Right cardiac atrium (tissue), 5 donors: ENCODE data around the gene GNG8. TPM values are rescaled to one million over a fixed set of nuclear protein-coding genes. Genes with fewer than 3 reads are reported as not detected.

Source experiments
- ATAC-seq, 2 donors: fragments of 200-7000 bp; cut with Tn5 transposase; one replicate each; pipeline versions ENCODE4 v1.8.0 to v1.9.1; 2020; ENCODE audit warnings: moderate library complexity in 2 of 2, mild to moderate bottlenecking in 1 of 2
- DNase-seq, 3 donors: peaks; one replicate each; pipeline ENCODE4 v3.0.0-alpha.2; 2020
- H3K27ac ChIP-seq: one replicate; pipeline ENCODE4 v1.5.1; 2013; ENCODE audit warnings: mild to moderate bottlenecking, low read length, control low read depth, moderate library complexity
- H3K27me3 ChIP-seq: one replicate; pipeline ENCODE4 v1.6.1; 2013; ENCODE audit not compliant: control insufficient read depth, insufficient read depth
- H3K4me1 ChIP-seq: one replicate; pipeline ENCODE4 v1.6.1; 2013; ENCODE audit warnings: low read length; ENCODE audit not compliant: control insufficient read depth, insufficient read depth
- H3K4me3 ChIP-seq: one replicate; pipeline ENCODE4 v1.5.1; 2013; ENCODE audit warnings: low read length, control low read depth
- H3K9me3 ChIP-seq: one replicate; pipeline ENCODE4 v1.6.1; 2013; ENCODE audit warnings: low read length; ENCODE audit not compliant: control insufficient read depth
- WGBS: extraction: QIAGEN DNeasy Blood & Tissue Kit; methylation state at CpG from one replicate; pipeline ENCODE4 v1.1.7; 2013; 5-methylcytosine and 5-hydroxymethylcytosine counted together
- intact Hi-C, 4 donors: fragments of 100-400 bp; cut with DNase I; formaldehyde crosslinking; loops; one replicate each; pipeline versions ENCODE4 v1.11.0 to v1.14.0; 2022 to 2023
- polyA plus RNA-seq: library from polyadenylated mRNA; stranded (reverse); fragments of 200-250 nt; gene quantifications from one replicate; pipeline ENCODE4 v1.2.3, GENCODE V29; 2013
- total RNA-seq, 4 donors: library from RNA; stranded (reverse); fragmentation: NEBNext Ultra II Directional; extraction: Animal tissue kit (Norgen Biotek cat#: 25700); gene quantifications; one replicate each; pipeline ENCODE4 v1.2.1, GENCODE V29; 2021
- donor health status: healthy with polysubstance abuse.
- donor health status: DM: no; HTN: yes; CAD: no.
- donor health status: DM: no; HTN: no; CAD: no.
- donor health status: DM: no; HTN: yes; CAD: no; lungs with severe emphysema.
- donor health status: DM: yes; HTN: yes; CAD: no.

GNG8 gene
- total and polyA plus RNA-seq, 5 donors: 3.0 to 7.4 (median 4.7) TPM; not detected in 1

DNA sequence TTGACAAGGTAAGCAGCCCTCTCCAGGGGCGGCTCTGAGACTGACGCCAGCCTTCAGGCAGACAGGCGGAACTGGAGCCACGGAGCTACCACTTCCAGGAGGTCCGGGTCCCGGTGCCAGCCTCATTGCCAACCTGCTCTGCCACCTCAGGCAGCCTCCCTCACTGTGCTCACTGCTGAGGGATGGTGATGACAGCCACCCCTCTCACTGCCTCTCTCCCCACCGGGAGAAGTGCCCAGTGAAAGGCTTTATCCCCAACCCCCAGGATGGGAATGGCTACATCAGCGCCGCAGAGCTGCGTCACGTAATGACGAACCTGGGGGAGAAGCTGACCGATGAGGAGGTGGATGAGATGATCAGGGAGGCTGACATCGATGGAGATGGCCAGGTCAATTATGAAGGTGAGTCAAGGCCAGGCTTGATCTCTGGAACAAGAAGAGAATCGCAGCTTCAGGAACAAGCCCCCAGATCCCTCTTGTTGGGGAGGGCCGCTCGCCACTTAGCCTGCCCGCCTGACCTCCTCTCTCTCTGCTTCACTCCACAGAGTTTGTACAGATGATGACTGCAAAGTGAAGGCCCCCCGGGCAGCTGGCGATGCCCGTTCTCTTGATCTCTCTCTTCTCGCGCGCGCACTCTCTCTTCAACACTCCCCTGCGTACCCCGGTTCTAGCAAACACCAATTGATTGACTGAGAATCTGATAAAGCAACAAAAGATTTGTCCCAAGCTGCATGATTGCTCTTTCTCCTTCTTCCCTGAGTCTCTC, 27.2 kb downstream of the GNG8 start:
- no peak overlapping the region for H3K27ac ChIP-seq
- intact Hi-C loops: no loop called here
- DNase-seq: peak in 2 of 3 donors; percentile 12 to 40
- no peaks in the 10 kb centered on the region for H3K27me3 ChIP-seq
- peaks cover 5% of the 10 kb centered on the region for H3K4me1 ChIP-seq
- H3K9me3 ChIP-seq: no peaks in the 10 kb centered on the region
- 91% methylated on average over 27 of the region's 27 CpGs for WGBS
- ATAC-seq: no peak
- H3K4me3 ChIP-seq: no peak overlapping the region

DNA sequence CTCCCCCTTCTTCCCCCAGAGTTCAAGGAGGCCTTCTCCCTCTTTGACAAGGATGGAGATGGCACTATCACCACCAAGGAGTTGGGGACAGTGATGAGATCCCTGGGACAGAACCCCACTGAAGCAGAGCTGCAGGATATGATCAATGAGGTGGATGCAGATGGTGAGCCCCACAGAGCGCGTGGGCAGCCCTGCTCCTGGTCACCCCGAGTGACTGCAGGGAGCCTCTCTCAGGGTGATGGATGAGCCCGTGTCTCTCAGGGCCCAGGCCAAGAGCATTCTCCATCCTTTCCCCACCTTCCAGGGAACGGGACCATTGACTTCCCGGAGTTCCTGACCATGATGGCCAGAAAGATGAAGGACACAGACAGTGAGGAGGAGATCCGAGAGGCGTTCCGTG, 27.8 kb downstream of the GNG8 start:
- ATAC-seq (no peak), DNase-seq (peak in 1 of 3 donors; percentile 32)
- no peaks in the 10 kb centered on the region for H3K27me3 ChIP-seq
- H3K4me3 ChIP-seq: no peak overlapping the region
- WGBS: 94% methylated on average over 9 of the region's 9 CpGs
- intact Hi-C loops: no loop called here
- peaks cover 5% of the 10 kb centered on the region for H3K4me1 ChIP-seq
- no peaks in the 10 kb centered on the region for H3K9me3 ChIP-seq
- H3K27ac ChIP-seq: no peak overlapping the region

DNA sequence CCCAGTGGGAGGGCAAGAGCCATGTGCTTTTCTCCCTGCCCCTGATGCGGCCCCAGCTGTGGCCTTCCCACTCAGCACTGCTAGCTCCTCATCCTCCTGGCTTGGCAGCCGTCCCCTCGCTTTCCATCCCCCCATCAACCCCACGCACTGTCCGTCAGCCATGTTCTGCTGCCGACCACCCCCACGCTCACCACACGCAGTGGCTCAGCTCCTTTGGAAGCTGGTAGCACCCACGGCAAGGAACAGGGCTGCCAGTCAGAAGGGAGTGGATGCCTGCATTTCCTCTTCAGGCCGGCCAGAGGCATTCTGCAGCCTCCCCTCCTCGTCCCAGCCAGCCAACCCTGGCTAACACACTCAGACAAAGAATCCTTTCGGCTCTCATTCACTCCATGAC, 28.6 kb downstream of the GNG8 start:
- WGBS: 71% methylated on average over 12 of the region's 12 CpGs
- H3K4me3 ChIP-seq: no peak overlapping the region
- ATAC-seq (no peak), DNase-seq (peak in 1 of 3 donors; percentile 17)
- intact Hi-C loops: no loop called here
- no peak overlapping the region for H3K27ac ChIP-seq
- peaks cover 9% of the 10 kb centered on the region for H3K4me1 ChIP-seq
- H3K27me3 ChIP-seq: no peaks in the 10 kb centered on the region
- H3K9me3 ChIP-seq: no peaks in the 10 kb centered on the region

DNA sequence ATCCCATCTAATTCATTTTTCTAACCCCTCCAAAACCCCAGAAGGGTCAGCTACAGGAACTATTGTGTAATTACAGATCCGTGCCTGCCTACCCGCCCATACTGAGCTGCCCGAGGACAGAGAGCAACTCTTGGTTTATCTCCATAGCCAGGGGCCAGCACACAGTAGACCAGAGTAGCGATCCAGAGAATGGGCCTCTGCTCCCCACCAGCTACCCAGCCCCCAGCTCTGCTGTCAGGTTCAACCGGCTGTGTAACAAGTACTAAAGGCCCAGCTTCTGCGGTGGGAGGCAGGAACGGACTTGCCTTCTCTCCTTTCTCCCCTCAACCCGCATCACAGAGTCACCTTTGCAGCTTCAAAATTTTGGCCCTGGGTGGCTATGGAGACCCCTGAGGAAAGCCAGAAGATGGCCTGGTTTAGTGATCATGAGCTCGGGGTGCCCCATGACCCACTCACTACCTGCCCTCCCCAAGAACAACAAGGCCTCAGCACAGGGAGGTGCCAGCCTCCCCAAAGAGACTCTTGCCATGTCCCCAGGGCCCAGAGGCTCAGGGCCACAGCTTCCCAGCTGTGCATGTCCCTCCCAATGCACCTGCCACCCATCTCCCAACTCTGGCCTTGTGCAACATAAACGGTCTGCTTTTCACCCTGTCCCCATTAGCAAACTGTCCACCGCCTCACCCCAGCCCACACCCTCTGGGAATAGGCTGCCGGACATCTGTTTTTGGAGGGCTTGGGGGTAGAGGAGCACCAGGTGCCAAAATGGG, 29.1 kb downstream of the GNG8 start:
- intact Hi-C loops: no loop called here
- H3K4me1 ChIP-seq: peaks cover 9% of the 10 kb centered on the region
- H3K4me3 ChIP-seq: no peak overlapping the region
- 75% methylated on average over 12 of the region's 12 CpGs for WGBS
- ATAC-seq (no peak), DNase-seq (peak in 1 of 3 donors; percentile 32)
- H3K27me3 ChIP-seq: no peaks in the 10 kb centered on the region
- H3K27ac ChIP-seq: no peak overlapping the region
- H3K9me3 ChIP-seq: no peaks in the 10 kb centered on the region

DNA sequence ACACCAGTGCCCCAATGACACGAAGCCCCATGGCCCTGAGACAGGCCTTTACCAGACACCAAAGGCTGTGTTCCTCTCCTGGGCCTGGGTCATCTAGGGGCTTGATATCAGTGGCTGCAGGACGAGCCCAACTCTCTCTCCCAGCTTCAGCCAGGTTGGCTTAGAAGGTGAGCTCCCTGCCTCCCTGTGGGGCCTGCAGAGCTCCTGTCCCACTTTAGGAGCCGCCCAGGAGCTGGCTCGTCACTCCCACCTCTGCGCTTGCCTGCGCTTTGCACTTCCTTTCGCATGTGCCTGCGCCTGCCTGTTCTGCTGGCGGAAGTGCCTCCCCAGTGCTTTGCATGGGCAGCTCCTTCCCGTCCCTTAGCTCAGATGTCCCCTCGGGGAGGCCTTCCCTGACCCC, 30.0 kb downstream of the GNG8 start:
- no peak overlapping the region for H3K4me3 ChIP-seq
- DNase-seq (no peak), ATAC-seq (no peak)
- no peak overlapping the region for H3K27ac ChIP-seq
- H3K27me3 ChIP-seq: no peaks in the 10 kb centered on the region
- H3K4me1 ChIP-seq: peaks cover 9% of the 10 kb centered on the region
- intact Hi-C loops: no loop called here
- H3K9me3 ChIP-seq: no peaks in the 10 kb centered on the region
- WGBS: 77% methylated on average over 11 of the region's 11 CpGs

DNA sequence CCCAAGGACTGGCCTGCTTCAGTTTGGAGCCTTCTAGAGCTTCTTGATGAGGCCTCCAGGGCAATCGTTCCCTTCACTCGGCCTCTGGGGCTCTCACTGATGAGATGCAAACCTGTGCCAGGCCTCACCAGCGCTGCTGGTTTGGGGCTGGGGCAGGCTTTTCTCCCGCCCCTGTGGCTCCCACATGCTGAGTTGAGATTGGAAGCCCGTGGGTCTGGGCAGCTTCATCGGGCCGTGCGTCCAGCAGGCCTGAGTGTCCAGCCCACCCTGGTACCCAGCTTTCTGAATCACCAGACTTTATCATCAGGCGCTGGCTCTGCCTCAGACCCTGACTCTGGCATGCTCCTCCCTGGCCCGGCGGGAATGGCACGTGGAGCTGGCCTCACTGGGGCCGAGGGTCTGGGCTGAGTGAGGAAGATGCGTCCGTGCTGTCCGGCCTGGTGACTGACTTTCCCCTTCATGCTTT, 30.6 kb downstream of the GNG8 start:
- Histone ChIP-seq H3K4me3 (no peak overlapping the region), H3K27ac (peak overlapping the region; percentile 8), H3K9me3 (no peaks in the 10 kb centered on the region), H3K27me3 (no peaks in the 10 kb centered on the region), H3K4me1 (peaks cover 9% of the 10 kb centered on the region)
- intact Hi-C loops: no loop called here
- ATAC-seq (no peak), DNase-seq (peak in 1 of 3 donors; percentile 63)
- WGBS: 41% methylated on average over 16 of the region's 16 CpGs

DNA sequence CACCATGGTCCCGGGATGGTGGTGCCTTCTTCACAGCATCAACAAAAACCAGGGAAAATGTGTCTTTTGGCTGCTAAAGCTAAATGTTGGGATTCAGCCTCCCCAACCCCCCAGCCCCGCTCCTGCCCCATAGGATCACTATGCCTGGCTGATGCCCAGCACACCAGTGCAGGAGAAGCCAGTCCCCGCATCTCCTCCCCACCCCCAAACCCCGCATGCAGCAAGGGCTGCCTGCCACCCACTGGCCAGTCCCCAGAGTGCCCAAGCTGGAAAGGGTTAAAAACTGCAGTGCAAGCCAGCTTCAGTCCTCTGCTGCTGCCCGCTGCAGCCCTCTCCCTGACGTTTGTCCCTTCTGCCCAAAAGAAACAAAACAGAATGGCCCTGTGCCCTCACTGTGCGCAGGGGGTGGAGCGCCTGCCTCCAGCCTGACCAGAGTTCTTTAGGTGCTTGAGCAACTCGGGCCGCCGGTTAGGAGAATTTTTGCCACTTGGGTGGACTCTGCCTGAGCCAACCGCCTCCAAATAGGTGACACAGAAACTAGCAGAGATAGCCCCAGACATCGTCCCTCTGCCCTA, 31.1 kb downstream of the GNG8 start:
- Histone ChIP-seq H3K4me3 (no peak overlapping the region), H3K4me1 (peaks cover 9% of the 10 kb centered on the region), H3K27me3 (no peaks in the 10 kb centered on the region), H3K27ac (peak overlapping the region; percentile 8), H3K9me3 (no peaks in the 10 kb centered on the region)
- 50% methylated on average over 13 of the region's 13 CpGs for WGBS
- ATAC-seq (no peak), DNase-seq (peak in 1 of 3 donors; percentile 64)
- intact Hi-C loops: no loop called here

DNA sequence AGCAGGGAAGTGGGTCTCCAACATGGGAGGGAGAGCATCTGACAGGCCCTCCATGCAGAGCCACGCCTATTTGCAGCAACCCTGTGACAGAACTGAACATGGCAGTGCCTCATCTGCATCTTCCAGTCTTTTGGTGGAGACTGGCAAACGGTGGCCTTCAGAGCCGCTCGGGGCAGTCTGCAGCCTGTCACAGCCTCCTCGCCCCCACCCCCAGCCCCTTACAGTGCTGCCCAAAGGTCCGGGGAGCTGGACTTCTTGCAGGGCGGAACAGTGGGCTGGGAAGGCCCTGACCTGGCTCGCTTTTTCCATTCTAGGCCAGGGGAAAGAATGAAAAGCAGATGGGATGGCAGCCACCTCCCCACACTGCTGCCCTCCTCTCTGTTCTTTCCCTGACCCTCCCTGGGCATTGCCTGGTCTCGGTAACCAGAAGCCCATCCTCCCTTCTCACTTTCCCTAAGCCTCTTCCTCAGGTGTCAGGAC, 32.2 kb downstream of the GNG8 start:
- intact Hi-C loops: no loop called here
- Histone ChIP-seq H3K9me3 (no peaks in the 10 kb centered on the region), H3K27ac (no peak overlapping the region), H3K4me1 (peaks cover 9% of the 10 kb centered on the region), H3K4me3 (no peak overlapping the region), H3K27me3 (no peaks in the 10 kb centered on the region)
- DNase-seq (peak in 1 of 3 donors; percentile 56), ATAC-seq (no peak)
- WGBS: 51% methylated on average over 9 of the region's 9 CpGs

DNA sequence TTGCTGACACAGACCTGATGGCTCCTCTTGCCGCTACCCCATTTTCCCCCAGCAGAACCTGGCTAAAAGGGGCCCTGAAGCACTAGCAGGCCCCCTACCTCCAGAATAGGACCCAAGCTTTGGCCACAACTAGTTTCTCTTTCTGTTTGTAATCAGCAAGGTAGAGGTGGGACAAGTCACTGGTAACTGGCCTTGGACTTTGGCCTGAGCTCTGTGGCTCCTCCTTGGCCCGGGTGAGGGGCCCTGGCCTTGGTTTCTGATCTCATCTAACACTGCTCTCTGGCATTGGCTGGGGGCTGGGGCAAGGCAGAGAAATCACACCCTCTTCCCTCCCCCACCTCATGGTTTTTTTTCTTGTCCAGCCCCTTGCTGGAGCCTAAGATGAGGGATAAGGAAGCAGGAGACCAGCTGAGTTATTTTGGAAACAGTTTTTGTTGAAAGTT, 32.8 kb downstream of the GNG8 start:
- H3K4me3 ChIP-seq: peak overlapping the region; percentile 98
- ATAC-seq (no peak), DNase-seq (no peak)
- 31% methylated on average over 2 of the region's 2 CpGs for WGBS
- no peaks in the 10 kb centered on the region for H3K9me3 ChIP-seq
- no peaks in the 10 kb centered on the region for H3K27me3 ChIP-seq
- intact Hi-C loops: no loop called here
- H3K27ac ChIP-seq: peak overlapping the region; percentile 73
- H3K4me1 ChIP-seq: peaks cover 9% of the 10 kb centered on the region

DNA sequence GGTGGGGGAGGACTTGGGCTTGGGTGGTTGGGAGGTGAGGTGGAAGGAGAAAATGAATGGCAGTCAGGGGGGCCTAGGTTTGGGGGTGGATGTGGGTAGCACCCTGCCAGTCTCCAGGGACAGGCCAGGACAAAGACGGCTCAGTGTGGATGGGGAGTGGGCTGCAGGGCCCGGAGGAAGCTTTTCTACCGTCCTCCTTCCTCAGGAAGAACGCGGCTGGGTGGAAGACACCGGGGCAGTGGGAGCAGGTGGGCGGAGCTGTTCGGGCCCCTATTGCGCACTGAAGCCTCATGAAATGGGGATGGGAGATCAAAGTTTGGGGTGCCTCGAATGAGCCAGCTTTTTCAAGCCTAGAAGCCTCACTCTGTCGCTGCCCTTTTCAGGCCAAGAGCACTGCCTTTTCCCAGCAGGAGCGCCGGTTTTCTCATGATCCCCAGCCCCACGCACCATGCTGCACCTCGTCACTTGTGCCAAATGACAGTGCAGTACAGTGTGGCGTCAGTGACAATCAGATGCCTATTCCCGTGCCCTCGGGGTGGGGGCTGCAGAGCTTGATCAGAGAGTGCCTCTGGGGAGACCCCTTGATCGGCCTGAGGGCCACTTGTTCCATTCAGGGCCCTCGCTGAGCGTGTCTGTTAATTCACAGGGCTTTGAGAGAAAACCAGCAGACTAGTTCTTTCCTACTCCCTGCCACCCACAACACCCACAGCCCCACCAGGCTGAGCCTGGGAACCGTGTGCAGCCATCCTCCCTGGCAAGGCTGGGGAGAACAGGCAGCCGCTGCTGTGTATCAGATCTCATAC, 33.4 kb downstream of the GNG8 start:
- DNase-seq: peak in 2 of 3 donors; percentile 57 to 67
- Histone ChIP-seq H3K4me1 (peaks cover 9% of the 10 kb centered on the region), H3K4me3 (peak overlapping the region; percentile 98), H3K27ac (peak overlapping the region; percentile 73), H3K9me3 (no peaks in the 10 kb centered on the region), H3K27me3 (no peaks in the 10 kb centered on the region)
- ATAC-seq: no peak
- 12% methylated on average over 23 of the region's 23 CpGs for WGBS
- intact Hi-C loops: no loop called here
